NCI-H2029 (cell line): Measurements from ENCODE around the gene PHF23.

Source experiments
- DNase-seq: peaks from one replicate; lab custom pipeline; 2025; lab: John Stamatoyannopoulos, UW

Gene PHF23

DNA sequence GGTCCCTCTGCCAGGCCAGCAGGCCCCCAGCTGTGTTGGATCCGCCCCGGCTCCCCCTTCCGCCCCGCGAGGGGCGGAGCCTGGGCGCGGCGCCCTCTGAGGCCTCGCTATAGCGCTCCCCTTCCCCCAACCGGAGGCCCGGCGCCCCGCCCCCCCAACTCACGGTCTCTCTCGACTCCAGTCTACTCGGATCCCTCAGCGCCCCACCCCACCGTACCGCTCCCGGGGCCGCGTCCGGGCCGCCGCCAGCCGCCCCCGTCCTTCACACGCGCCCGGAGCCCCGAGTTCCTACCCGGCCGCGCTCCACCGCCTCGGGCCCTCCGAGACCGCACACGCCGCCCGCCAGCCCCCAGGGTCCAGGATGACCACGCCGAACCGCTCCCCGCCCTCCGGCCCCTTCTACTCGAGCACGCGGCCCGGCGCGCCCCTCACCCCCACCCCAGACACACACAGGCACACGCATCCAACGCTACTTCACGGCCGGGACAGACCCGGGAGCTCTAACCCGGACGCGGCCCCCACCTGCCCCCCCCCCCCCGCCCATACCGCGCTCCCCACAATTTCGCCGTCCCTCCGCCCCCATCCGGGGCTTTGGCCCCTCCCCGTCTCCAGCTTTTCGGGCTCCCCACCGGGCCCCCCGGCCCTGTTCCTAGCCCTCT, 1.4 kb downstream of the PHF23 start:
- no peak for DNase-seq

DNA sequence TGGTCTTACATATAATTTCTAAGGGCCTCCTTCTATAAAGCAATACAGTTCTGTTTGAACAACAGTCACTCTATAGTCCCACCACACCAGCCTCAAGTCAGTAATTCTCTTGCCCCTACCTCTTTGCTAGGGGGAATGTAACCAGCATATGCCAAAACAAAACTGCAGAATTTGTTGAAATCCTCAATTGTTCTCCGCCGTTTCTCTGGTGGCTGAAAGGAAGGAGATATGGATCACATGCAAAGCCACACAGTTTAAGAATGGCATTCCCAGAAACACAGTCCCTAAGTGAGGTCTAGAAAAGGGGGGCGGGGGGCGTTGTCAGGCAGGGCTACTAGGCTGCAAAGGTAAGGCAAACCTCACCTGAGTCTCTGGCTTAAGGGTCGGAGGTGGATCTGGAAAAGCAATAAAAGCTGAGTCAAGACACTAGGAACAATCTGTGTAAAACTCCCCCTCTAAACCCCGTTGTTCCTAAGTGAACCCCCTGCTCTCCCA, 1.9 kb downstream of the PHF23 start:
- no peak for DNase-seq

- DNase-seq, result no peak
Measured at GRCh38 chr17:7236808-7237207, 2.4 kb downstream of the PHF23 start.

- DNase-seq, result no peak
Measured at GRCh38 chr17:7235693-7236665, 3.3 kb downstream of the PHF23 start.

DNA sequence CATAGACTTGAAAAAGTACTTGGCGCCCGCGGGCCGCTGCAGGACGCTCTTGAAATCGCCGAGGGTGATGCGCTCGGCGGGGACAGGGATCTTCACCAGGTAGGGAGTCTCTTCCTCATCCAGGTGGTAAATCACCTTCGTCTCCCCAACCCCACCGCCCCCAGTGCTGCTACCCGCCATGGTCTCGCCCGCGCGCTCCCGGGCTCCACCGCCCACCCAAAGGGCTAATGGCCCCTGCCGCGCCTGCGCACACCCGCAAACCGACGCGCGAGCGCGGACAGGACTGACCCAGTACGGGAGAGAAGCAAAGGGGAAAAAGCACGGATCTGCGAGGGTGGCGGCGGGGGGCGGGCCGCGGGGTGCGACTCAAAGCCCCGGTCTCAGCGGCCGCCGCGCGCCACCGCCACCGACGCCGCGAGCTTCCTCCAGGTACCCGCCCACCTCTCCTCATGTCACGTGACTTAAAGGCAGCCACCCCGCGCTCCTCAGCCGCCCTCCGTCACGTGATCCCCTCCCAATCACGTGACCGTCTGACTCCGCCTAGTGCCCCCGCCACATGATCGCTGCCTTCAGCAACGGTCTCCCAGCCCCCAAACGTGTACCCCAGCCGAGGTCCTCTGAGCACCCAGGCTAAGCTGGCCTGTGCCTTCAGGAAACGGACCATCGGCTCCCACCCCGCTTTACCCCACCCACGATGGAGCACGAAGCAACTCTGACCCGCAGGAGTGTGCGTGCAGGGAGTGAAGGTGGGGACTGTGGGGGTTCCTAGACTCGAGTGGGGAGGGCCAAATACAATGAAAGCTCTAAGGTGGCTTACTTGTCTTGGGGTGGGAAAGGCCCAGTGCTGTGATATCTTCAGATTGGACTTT, 4.9 kb downstream of the PHF23 start, which contains the start of gene DVL2:
Gene DVL2, minus strand, starts transcription at position 435 of the 869 bp plus-strand sequence. Its CDS starts 255 bp downstream, at position 180.
- DNase-seq, result peak; percentile 78

GRCh38 chr17:7233701-7234082, 5.6 kb downstream of the PHF23 start:
- DNase-seq, result no peak

DNA sequence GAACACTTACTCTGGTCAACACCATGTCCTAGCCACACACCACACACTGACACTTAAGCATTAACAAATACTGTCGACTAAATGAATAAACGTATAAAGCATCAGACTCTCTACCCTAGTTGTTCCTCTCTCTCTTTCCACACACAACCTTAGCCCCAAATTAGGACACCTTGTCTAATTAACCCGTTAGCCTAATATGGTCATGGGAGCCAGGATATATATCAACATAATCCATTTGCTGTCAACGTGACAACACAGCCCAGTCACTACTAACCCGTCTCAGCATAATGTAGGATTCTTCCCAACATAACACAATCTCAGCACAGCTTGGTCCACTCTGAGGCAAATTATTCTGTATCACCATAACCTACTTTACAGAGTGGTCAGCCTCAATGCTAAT, 7.1 kb downstream of the PHF23 start:
- no peak for DNase-seq

DNA sequence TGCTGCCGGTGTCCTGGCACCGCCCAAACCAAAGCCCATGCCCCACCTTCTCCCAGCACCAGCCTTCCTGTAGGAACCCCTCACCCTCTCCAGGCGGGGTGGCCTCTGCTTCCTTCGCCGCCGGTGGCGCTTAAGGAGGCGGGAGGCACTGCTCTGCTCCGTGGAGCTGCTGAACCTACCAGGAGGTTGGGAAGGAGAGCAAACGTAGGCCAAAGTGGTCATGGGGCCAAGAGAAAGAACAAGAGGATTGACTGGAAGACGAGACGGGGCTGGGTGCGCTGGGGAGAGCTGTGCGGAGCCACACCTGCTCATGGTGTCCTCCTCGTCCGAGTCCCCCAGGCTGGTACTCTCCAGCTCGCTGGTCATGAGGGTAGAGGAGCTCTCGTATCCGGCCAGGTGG, 9.8 kb downstream of the PHF23 start:
- DNase-seq, result no peak

GRCh38 chr17:7228920-7229319, 10.3 kb downstream of the PHF23 start:
- DNase-seq, result no peak

GRCh38 chr17:7226721-7227710, 12.2 kb downstream of the PHF23 start:
- no peak for DNase-seq

- no peak for DNase-seq
Measured at GRCh38 chr17:7225711-7226331, 13.4 kb downstream of the PHF23 start.

GRCh38 chr17:7224661-7225111, 14.6 kb downstream of the PHF23 start:
- DNase-seq, result no peak

- no peak for DNase-seq
Measured at GRCh38 chr17:7224110-7224509, 15.1 kb downstream of the PHF23 start.

- no peak for DNase-seq
Measured at GRCh38 chr17:7223375-7223774, 15.9 kb downstream of the PHF23 start.

- DNase-seq, result no peak
Measured at GRCh38 chr17:7222972-7223292, 16.3 kb downstream of the PHF23 start.

- DNase-seq, result no peak
Measured at GRCh38 chr17:7222093-7222971, 16.9 kb downstream of the PHF23 start.

- no peak for DNase-seq
Measured at GRCh38 chr17:7221278-7222092, 17.8 kb downstream of the PHF23 start.

DNA sequence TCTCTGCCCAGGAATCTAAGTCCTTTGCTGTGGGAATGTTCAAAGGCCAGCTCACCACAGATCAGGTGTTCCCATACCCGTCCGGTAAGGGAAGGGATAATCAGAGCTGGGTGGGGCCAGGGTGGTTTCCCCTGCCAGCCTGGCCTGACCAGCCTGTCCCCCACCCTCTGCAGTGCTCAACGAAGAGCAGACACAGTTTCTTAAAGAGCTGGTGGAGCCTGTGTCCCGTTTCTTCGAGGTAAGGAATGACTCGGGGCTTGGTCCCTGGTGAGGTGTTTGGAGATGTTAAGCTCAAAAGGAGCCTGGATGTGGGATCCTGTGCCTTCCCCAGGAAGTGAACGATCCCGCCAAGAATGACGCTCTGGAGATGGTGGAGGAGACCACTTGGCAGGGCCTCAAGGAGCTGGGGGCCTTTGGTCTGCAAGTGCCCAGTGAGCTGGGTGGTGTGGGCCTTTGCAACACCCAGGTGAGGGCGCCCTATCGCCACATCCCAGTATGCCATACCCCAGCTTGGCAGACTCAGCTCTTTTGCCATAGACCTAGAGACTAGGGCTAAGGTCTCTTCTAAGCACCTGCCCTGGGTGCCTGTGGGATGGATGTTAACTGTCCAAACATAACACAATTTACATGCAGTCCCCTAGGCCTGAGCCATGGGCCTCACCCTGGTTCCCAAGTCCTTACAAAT, 18.5 kb downstream of the PHF23 start:
- DNase-seq, result peak; percentile 15
